ENCODE data around the gene S100A7A.
"Not testable (repeated sequence)": the region's sequence is repeated elsewhere in the genome, so short reads cannot be mapped to it uniquely, and the experiment has no call there.

The S100A7A gene

DNA sequence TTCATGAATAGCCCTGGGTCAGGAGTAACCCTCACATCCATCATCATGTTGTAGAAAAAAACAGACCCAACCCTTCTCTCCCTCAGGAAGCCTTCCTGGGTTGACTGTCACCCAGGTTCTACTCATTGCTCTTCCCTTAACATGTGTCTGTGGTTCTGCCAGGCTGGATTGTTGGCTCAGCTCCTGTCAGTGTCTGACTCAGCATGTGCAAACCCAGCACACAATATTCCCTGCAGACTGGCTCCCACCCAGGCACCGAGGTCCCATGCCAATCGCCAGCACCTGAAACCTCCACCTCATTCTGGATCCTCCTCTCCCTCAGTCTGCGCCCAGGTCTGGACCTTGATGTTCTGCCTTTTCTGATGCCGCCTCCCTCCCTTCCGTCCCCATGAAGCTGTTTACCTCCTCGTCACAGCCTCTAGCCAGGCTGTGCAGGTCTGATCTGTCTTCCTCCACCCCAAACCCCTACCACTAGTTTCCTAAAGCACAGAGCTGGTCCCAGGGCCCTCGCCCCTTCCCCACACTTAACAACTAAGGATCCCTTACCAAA lies 21.1 kb upstream of the S100A7A start:
- DNase-seq (ENCODE audit: low read depth), result no peak

DNA sequence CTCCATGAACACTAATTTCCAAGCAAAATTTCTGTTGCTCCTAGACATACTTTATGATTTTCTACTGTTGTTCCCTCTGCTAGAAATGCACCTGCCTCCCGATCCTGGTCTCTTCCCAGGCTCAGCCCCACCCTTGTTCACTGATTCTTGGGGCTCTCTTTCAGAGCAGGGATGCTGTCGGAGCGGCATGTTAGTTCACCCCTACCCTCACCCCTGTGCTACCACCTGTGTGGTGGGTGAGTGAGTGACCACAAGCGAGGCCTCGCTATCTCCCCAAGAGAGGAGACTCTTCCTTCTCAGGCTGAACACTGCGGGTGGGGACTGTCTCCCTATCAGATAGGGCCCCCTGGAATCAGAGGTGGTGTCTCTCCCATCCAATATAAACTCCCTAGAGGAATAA lies 20.5 kb upstream of the S100A7A start:
- no peak for DNase-seq (ENCODE audit: low read depth)

DNA sequence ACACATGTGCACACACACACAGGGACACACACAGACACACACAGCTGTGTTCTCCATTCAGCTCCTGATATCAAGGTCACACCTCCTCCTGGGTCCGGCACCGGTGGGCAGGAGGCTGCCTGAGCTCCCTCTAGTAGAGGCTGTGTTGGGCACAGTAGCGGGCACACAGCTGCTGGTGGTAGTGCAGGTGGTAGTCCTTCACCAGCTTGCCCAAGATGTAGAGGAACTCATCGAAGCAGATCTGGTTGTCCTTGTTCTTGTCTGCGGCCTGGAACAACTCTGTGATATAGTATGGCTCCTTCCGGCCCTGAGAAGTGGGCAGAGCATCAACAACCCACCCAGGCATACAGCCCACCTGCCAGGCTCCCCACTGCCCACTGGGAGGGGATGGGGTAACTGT lies 19.9 kb upstream of the S100A7A start:
- DNase-seq (ENCODE audit: low read depth), result no peak

DNA sequence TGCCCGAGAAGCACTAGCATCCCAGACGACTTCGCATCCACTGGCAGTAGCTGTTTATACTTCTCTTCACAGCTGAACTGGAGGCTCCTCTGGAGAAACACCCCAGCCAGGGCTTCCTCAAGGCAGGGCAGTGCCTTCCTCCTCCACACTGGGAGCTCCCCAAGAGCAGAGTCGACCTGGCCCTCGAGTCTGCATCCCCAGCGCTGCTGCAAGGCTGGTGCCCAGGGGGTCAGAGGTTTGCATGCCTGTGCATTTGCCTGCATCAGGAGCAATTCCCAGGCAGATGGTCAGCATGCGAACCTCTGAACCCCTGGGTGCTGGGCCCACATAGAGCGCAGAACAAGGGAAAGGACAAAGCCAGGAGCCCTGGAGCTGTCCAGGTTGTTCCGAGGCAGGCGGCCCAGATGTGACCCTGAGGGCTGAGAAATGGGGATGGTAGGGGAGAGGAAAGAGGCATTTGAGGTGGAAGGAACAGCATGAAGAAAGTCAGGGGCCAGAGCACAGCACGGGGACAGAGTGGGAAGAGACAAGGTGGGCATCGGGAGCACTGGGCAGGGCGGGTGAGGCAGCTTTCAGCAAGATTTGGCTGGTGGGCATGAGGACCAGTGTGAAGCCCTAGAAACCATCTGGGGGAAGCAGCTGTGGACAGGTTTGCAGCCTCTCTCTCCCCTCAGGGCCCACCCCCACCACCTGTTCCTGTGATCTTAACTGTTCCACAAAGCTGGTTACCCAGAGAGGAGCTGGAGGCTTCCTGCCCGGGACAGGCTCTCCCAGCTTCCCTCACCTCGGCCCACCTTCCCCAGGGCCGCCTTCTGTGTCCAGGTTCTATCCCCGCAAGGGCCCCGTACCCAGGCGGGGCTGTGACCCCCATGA lies 19.0 kb upstream of the S100A7A start:
- DNase-seq (ENCODE audit: low read depth), result no peak

DNA sequence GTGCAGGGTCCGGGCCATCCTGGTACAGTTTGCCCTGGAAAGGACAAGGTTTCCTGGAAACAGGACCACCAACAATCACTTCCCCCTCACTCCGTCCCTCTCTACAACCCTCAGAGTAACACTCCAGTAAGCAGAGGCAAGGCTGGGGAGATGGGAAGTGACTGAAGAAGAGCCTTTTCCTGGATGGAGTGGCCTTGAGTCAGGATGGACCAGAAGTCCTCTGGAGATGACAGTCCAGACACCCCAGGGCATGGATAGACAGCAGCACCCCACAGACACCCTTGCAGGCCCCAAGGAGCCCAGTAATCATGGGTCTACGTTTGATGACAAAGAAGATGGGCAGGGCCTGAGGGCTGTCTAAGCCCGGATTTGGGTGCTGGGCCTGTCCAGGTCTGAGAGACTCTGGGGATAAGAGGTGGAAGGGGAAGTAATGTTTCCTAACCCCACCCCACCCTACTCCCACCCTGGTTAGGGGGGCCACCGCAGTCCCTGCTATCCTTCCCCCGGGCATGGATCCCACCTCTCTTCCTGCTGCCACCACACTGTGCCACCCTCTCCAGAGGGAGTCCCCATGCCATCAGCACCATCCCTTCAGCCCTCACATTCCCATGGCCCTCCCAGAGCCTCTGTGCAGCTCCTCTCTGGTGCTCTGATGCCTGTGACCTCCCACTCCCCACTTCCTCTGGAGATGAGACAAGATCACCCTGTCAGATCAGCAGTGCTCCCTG lies 18.2 kb upstream of the S100A7A start:
- no peak for DNase-seq (ENCODE audit: low read depth)

DNA sequence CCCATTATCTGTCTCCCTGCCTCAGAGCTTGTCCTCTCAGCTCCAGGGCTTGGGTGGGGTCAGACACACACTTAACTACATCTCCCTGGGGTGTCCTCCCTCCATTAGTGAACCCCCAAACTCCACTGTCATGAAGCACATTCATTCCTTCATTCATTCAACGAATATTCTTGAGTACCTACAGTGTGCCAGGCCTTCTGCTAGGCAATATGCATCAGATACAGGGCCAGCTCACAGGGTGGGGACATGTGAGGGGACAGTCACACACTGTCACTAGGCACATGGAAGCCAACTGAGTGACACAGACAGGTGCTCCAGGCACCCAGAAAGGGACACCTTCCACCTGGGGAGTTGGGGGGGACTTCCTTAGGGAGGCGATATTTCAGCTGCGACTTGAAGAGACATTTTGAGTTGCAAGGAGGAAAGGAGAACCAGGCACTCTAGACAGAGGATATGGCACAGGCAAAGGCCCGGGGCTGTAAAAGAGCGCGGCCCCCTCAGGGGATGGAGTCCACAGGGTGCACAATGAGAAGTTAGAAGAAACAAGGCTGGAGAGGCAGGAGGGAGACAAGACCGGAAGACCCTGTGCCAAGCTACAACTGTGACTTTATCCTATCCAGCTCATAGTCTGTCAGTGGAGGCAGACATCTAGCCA lies 16.8 kb upstream of the S100A7A start:
- DNase-seq (ENCODE audit: low read depth), result no peak

DNA sequence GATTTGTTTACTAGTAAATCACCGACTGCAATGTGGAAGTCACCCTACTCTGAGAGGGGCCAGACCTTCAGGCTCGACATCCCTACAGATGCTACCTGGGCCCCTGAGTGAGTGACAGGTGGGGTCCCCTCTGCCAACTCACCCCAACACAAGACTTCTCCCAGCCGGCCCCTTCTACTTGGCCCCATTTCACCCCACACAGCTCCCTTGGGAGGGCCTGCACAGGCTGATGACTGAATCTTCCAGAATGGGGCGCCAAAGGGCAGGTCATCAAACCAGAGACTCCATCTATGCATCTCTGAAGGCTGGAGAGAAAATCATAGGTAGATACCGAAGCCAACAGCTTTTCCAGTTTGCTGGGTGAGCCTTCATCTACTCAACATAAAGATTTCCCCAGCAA lies 16.1 kb upstream of the S100A7A start:
- no peak for DNase-seq (ENCODE audit: low read depth)

DNA sequence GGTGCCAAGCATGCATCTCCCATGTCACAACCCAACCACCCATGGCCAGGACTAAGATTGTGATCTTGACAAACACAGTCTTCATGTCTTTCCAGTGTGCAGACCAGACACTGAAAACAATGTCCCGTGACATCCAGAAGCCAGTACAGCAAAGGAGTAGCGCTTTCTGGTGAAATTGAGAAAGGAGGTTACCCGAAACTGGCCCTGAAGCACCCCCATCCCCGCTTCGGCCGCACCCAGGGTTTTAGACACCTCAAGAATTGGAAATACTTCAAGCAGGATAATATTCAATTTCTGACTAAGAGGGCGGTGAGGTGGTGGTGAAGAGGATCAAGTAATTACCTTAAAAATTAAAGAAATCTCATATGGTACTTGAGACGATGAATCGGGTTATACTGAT lies 14.9 kb upstream of the S100A7A start:
- no peak for DNase-seq (ENCODE audit: low read depth)

DNA sequence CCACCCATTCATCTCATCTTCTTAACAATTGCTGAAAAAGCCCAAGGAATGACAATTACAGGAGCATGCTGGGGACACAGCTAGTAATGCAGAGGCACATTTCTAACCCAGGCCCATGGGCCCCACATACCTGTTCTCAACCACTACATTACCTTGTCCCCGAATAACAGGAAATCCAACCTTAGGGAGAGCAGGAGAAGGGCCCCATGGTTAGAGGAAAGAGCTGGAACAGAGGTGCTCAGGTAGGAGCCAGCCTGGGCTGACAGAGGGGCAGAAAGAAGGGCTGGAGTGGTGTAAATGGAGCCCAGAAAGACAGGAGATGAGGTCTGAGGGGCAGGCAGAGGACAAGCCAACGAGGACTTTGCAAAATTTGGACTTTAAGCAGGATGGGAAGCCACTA lies 14.1 kb upstream of the S100A7A start:
- no peak for DNase-seq (ENCODE audit: low read depth)

DNA sequence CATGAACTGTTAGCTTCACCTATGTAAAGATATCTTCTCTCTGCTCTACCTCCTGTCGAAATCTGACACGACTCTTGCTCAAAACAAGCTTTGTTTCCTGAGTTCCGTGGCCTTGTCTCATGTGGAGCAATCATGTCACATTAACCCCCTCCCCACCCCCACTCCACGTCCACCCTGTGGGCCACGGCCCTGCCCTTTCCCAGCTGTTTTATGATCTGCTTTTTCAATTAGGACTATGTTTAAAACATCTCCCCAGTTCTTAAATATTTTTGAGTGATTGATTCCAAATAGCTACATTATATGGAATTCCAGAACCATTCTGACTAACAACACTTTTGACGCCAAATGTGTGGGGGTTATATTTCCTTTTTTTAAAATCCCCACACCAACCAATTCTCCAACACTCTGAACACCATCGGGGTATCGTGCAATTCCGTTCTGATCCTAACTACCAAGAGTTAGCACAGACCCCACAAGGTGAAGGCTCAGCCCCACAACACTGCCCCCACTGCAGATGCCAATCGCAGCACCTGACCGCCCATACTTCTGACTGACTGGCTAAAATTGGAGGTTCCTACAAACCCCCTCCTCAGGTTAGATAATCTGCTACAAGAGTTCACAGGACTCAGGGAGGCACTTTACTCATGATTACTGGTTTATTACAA lies 12.8 kb upstream of the S100A7A start:
- no peak for DNase-seq (ENCODE audit: low read depth)

DNA sequence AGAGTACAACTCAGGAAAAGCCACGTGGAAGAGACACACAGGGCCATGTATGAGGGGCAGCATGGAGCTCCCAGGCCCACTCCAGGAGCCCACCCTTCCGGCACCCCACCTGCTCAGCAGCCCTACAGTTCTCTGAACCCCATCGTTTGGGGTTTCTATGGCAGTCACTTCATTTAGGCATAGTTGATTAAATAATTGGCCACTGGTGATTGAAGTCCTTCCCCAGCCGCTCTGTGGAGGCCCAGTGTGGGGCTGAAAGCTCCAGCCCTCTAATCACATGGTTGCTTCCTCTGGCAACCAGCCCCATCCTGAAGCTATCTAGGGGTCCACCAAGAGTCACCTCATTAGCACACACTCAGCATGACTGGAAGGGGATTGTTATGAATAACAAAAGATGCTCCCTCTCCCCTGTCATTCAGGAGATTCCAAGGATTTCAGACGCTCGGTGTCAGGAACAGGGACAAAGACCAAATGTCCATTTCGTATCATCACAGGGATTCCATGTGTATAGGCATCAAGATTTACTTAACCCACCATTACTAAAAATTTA lies 12.2 kb upstream of the S100A7A start:
- no peak for DNase-seq (ENCODE audit: low read depth)

DNA sequence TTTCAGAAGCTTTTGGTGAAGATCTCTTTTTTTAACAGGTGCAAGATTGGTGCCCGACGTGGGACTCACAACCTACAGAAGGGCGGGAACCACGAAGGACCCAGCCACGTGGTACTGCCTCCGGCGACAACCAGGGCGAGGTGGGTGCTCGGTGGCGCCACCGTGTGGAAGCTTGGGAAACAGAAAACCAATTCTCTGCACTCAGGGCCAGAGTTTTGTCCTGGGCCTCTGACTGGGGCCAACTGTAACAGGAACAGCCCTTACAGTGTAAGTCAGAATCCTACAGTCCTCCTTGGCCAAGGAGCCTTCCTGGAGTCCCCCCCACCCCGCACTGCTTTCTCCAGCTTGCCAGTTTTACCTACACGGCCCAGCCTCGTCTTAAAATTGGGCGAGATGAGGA lies 11.6 kb upstream of the S100A7A start:
- DNase-seq (ENCODE audit: low read depth), result peak; percentile 11

DNA sequence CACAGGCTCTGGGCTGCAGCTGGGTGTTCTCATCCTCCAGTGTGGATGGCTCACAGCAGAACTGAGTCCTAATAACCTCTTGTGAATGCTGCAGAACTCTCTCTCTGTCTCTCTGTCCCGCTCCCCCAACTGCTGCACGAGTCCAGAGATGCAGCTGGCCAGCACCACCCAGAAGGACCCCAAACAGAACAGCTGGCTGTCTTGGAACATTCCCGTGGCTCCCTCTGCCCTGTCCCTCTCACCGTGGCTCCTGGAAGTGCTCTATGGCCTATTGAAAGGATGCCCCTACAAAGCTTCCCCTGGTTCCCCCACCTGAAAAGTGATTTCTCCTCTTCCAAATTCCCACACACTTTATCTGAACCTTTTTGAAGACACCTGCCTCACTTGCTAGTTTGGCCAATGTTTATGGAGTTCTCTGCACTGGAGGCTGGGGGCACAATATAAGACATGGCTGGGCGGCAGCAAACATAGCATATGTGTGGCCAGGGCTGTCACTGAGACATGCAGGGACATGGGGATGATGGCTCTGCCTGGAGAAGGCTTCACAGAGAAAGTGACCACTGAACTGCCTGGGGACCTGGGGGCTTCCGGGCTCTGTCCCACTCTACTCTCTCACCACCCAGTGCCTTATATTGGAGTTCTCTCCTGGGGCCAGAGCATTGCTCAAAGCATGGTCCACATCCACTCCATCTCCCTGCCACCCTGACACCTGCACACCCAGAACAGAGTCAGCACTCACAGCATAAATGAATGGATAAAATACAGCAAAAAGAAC lies 10.3 kb upstream of the S100A7A start:
- DNase-seq (ENCODE audit: low read depth), result not testable (repeated sequence)

DNA sequence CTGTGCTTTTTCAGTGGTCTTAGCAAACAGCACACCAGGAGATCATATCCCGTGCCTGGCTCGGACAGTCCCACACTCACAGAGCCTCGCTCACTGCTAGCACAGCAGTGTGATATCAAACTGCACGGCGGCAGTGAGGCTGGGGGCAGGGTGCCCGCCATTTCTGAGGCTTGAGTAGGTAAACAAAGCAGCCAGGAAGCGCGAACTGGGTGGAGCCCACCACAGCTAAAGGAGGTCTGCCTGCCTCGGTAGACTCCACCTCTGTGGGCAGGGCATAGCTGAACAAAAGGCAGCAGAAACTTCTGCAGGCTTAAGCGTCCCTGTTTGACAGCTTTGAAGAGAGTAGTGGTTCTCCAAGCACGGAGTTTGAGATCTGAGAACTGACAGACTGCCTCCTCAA lies 9.0 kb upstream of the S100A7A start:
- not testable (repeated sequence) for DNase-seq (ENCODE audit: low read depth)

DNA sequence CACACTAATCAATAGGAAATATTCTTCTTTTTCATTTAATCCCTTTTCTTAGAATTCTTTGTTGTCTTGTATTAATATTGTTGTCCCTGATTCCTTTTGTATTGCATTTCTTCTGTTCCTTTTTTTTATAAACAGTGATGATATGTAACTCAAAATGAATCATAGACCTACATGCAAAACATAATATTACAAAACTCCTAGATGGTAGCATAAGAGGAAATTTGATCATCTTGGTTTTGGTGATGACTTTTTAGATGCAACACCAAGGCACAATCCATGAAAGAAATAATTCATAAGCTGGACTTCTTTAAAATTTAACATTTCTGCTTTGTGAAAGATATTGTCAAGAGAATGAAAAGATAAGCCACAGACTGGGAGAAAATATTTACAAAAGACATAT lies 2.4 kb upstream of the S100A7A start:
- DNase-seq (ENCODE audit: low read depth), result not testable (repeated sequence)

DNA sequence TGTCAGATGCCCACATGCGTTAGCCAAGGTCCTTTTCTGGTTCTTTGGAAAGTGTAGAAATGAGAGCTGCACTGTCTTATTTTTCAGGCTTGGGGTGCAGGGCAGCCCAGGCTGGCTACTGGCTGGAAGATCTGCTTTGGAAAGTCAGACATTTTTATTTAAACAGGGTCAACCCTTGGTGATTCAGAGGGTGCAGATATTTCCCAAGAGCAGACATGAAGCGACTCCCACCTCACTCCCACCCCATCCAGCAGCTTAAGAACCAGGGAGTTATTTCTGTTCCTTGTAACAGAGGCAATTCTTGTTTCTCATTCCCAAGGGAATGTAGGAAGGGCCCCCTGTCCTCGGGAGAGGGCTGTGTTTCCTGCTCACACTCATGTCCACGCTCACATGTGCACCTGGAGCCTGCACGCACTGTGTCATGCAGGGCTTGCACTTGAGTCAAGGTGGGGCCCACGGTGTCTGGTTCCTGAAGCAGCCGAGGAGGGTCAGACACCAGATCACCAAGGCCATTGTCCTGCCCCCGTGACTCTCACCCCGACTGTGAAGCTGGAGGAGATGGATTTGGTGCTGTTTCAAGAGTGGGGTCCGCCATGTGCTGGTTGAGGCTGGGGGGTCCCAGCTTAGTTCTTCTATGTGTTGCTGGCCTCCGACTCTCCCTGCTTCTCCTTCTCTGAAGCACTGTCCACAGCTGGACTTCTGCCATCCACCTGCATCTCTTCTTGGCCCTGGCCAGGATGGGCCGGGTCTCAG lies 992 bp downstream of the S100A7A start:
- DNase-seq (ENCODE audit: low read depth), result no peak

DNA sequence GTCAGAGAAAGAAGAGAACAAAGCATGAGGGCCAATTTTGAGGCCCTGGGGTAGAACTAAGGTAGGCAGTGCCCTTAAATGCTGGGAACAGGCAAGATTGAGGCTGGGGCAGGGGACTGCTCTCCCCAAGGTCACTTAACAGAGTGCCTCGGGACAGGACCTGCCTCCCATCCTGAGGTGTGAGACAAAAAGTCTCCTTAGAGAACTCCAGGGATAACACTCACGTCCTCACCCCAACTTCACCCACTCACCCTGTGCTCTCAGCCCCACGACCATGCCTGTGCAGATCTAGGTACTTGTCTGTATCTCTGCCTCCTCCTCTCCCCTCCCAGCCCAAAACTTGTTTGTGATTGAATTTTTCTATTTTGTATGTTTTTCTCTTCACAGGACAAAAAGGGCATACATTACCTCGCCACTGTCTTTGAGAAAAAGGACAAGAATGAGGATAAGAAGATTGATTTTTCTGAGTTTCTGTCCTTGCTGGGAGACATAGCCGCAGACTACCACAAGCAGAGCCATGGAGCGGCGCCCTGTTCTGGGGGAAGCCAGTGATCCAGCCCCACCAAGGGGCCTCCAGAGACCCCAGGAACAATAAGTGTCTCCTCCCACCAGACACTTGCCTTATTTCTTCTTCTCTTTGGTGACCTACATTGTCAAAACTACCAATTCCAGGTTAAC lies 2.6 kb downstream of the S100A7A start:
- DNase-seq (ENCODE audit: low read depth), result not testable (repeated sequence)

DNA sequence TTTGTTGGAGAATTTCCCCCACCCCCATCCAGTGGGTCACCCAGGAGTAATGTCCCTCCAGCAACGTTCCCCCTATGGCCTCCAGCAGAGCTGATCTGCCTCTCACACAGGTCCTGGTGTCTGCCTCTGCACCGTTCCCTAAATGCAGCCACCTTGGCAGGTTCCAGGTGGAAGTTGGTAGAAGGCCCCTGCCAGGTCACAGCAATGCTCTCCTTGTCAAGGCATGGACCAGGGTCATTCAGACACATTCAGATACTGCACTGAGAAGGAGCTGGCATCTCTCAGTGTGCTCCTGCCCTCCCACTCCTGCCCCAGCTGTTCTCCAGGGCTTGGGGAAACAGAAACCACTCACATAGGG lies 3.1 kb downstream of the S100A7A start:
- not testable (repeated sequence) for DNase-seq (ENCODE audit: low read depth)

DNA sequence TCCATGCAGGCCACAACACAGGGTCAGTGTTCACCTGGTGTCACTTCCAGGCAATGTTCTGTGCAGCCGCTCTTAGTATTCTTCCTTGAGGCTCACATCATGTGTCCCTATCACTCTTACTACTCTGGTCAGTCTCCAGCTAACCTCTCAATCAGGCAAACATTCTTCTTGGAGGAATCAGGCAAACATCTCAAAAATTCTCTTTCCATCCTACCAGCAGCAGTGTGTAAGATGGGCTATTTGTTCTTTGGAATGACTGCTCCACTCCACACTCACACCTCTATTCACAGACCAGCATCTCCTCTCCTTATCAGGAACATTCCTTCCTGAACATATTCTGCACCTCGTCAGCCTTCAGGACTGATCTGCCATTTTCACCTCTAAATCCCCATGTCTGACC lies 4.0 kb downstream of the S100A7A start:
- DNase-seq (ENCODE audit: low read depth), result no peak

Measured in stimulated activated CD8-positive, alpha-beta memory T cell treated with anti-CD3 and anti-CD28 coated beads, Interleukin-12 subunit alpha, Interleukin-12 subunit beta, amount 100 ng/mL, for 4 hours (primary cell).